ENCODE measurements around the gene MED23. TPM values are rescaled to one million over a fixed set of nuclear protein-coding genes. Genes with fewer than 3 reads are reported as not detected.

MED23 gene
- total and polyA plus RNA-seq, 9 of the 15 experiments (the other 6 are each of a cell fraction or from before 2014, with no cell fraction given): 13.7 to 61.2 (median 27.2) TPM

DNA sequence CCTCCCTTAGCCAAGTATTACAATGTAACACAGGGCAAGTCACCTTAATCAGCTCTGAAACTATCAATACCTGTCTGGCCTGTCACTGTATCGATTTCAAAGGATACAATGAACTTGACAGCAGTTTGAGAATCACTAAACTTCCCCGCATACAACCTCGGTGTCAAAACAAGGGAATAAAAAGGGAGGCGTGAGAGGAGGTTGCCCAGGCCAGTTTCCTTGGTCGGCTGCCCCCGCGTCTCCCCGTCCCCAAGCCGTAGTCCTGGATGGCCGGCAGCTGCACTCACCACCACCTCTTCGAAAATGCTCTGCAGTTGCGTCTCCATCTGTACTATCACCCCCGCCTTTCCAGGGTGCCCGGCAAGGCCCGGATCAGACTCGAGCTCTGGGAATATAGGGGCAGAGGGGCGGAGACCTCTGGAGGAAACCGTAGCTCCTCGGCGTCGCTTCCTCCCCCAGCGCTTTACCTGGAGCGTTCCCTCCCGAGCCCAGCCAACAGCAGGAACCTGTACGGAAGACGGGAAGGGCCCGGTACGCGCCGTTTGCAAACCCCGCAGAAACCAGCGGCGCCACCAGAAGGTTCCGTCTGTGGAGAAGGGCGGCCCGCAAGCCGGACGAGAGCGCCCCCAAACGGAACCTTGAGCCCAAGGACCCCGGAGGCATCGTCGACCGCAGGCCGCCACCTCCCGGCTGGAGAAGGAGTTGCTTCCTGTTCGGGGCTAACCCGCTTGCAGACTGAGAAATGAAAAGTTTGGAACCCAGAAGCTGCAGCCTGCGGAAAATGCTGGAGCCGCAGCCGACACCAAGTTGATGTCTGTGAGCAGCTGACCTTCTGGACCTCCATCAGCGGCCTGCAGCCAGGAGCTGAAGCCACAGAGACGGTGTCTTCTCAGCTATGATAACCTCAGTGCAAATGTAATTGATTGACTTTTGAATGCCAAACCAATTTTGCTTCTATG lies at the start of gene MED23 (continued):
- TF ChIP-seq, protein P1, sequence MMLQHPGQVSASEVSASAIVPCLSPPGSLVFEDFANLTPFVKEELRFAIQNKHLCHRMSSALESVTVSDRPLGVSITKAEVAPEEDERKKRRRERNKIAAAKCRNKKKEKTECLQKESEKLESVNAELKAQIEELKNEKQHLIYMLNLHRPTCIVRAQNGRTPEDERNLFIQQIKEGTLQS (IDR thresholded peaks at IDR 0.05): no peak
- TF ChIP-seq, protein P1 (CRISPR knock-in tag; conservative IDR thresholded peaks at IDR 0.05): peak; percentile 91
- TF ChIP-seq CREB1 (IDR thresholded peaks at IDR 0.05) (peak; percentile 58), CREB1 (CRISPR knock-in tag; IDR thresholded peaks at IDR 0.05) (peak; percentile 90), PHTF2 (CRISPR knock-in tag; IDR thresholded peaks at IDR 0.05) (no peak), ZBED1 (IDR thresholded peaks at IDR 0.05) (peak; percentile 70; the same call in 1 of the 2 replicates), EHMT2 (IDR thresholded peaks at IDR 0.05) (no peak; the same call in 1 of the 2 replicates), TAF7 (tag; IDR thresholded peaks at IDR 0.05) (peak; percentile 79), ZNF354B (CRISPR knock-in tag; IDR thresholded peaks at IDR 0.05) (no peak), KLF1 (tag; IDR thresholded peaks at IDR 0.05) (peak; percentile 75; the same call in 1 of the 2 replicates), ARHGAP35 (IDR thresholded peaks at IDR 0.05; ENCODE audit: partially characterized antibody) (no peak), HLTF (IDR thresholded peaks at IDR 0.05) (0 out of 2 replicates have a peak, but pooled peaks have one; percentile 25), RHOXF2B (CRISPR knock-in tag; conservative IDR thresholded peaks at IDR 0.05) (peak; percentile 18; the same call in 1 of the 2 replicates), ATF1 (CRISPR knock-in tag; IDR thresholded peaks at IDR 0.05) (no peak), ATF1 (tag; IDR thresholded peaks at IDR 0.05) (peak; percentile 85), SMAD3 (CRISPR knock-in tag; conservative IDR thresholded peaks at IDR 0.05) (peak; percentile 89), RBM25 (IDR thresholded peaks at IDR 0.05; ENCODE audit: low read depth, low read length, severe bottlenecking) (no peak)
- TF ChIP-seq, protein P2, sequence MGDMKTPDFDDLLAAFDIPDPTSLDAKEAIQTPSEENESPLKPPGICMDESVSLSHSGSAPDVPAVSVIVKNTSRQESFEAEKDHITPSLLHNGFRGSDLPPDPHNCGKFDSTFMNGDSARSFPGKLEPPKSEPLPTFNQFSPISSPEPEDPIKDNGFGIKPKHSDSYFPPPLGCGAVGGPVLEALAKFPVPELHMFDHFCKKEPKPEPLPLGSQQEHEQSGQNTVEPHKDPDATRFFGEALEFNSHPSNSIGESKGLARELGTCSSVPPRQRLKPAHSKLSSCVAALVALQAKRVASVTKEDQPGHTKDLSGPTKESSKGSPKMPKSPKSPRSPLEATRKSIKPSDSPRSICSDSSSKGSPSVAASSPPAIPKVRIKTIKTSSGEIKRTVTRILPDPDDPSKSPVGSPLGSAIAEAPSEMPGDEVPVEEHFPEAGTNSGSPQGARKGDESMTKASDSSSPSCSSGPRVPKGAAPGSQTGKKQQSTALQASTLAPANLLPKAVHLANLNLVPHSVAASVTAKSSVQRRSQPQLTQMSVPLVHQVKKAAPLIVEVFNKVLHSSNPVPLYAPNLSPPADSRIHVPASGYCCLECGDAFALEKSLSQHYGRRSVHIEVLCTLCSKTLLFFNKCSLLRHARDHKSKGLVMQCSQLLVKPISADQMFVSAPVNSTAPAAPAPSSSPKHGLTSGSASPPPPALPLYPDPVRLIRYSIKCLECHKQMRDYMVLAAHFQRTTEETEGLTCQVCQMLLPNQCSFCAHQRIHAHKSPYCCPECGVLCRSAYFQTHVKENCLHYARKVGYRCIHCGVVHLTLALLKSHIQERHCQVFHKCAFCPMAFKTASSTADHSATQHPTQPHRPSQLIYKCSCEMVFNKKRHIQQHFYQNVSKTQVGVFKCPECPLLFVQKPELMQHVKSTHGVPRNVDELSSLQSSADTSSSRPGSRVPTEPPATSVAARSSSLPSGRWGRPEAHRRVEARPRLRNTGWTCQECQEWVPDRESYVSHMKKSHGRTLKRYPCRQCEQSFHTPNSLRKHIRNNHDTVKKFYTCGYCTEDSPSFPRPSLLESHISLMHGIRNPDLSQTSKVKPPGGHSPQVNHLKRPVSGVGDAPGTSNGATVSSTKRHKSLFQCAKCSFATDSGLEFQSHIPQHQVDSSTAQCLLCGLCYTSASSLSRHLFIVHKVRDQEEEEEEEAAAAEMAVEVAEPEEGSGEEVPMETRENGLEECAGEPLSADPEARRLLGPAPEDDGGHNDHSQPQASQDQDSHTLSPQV (IDR thresholded peaks at IDR 0.05): peak; percentile 81
- TF ChIP-seq, protein P3, sequence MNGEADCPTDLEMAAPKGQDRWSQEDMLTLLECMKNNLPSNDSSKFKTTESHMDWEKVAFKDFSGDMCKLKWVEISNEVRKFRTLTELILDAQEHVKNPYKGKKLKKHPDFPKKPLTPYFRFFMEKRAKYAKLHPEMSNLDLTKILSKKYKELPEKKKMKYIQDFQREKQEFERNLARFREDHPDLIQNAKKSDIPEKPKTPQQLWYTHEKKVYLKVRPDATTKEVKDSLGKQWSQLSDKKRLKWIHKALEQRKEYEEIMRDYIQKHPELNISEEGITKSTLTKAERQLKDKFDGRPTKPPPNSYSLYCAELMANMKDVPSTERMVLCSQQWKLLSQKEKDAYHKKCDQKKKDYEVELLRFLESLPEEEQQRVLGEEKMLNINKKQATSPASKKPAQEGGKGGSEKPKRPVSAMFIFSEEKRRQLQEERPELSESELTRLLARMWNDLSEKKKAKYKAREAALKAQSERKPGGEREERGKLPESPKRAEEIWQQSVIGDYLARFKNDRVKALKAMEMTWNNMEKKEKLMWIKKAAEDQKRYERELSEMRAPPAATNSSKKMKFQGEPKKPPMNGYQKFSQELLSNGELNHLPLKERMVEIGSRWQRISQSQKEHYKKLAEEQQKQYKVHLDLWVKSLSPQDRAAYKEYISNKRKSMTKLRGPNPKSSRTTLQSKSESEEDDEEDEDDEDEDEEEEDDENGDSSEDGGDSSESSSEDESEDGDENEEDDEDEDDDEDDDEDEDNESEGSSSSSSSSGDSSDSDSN (IDR thresholded peaks at IDR 0.05; ENCODE audit: borderline replicate concordance in 1 of 2, low read depth in 2 of 2, low read length in 2 of 2): peak; percentile 86 to 90; a peak in 3 of 4 replicates
- TF ChIP-seq, protein P4, sequence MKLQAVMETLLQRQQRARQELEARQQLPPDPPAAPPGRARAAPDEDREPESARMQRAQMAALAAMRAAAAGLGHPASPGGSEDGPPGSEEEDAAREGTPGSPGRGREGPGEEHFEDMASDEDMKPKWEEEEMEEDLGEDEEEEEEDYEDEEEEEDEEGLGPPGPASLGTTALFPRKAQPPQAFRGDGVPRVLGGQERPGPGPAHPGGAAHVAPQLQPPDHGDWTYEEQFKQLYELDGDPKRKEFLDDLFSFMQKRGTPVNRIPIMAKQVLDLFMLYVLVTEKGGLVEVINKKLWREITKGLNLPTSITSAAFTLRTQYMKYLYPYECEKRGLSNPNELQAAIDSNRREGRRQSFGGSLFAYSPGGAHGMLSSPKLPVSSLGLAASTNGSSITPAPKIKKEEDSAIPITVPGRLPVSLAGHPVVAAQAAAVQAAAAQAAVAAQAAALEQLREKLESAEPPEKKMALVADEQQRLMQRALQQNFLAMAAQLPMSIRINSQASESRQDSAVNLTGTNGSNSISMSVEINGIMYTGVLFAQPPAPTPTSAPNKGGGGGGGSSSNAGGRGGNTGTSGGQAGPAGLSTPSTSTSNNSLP (IDR thresholded peaks at IDR 0.05; ENCODE audit: borderline replicate concordance, low read depth, low read length): no peak
